Stimulated activated CD4-positive, alpha-beta T cell treated with anti-CD3 and anti-CD28 coated beads, Interleukin-15, amount 100 ng/mL, for 24 hours (primary cell): ENCODE results near the gene TOR1AIP1.
"Not testable (repeated sequence)": the region's sequence is repeated elsewhere in the genome, so short reads cannot be mapped to it uniquely, and the experiment has no call there.

Experiments used
- DNase-seq: peaks from one replicate; pipeline ENCODE4 v3.0.0-alpha.2; 2020

The TOR1AIP1 gene

DNA sequence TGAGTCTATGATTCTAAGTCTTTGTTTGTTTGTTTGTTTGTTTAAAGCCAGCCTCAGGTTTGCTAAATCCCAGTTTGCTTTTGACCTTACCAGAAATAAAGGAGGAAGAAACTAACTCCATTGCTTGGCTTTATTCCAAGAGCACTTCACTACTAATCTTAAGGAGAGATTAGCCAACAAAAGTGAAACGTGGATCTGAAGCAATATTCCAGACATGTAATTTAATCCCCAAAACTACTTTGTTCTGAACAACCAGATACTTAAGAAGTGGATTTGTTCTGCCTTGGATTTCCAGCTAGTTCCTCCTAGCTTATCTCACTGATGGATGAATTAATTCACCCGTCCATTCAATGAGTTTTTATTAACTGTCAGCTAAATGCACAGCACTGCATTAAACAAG is 56.7 kb downstream of the TOR1AIP1 start:
- DNase-seq, result no peak

GRCh38 chr1:179939941-179940340 is 57.9 kb downstream of the TOR1AIP1 start:
- no peak for DNase-seq

- DNase-seq, result no peak
Measured at GRCh38 chr1:179941454-179941853, 59.4 kb downstream of the TOR1AIP1 start.

DNA sequence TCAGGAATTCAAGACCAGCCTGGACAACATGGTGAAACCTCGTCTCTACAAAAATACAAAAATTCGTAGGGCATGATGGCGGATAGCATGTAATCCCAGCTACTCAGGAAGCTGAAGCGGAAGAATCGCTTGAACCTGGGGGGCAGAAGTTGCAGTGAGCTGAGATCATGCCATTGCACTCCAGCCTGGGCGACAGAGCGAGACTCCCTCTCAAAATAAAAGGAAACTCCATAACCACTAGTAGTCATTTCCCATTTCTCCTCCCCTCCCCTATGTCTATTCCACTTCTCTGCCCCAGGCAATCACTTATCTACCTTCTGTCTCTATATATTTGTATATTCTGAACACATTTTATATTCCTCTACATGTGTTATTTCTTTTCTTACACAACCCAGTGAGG is 68.6 kb downstream of the TOR1AIP1 start:
- DNase-seq, result no peak

GRCh38 chr1:179951383-179952144 is 69.5 kb downstream of the TOR1AIP1 start:
- no peak for DNase-seq

- DNase-seq, result no peak
Measured at GRCh38 chr1:179952186-179952585, 70.1 kb downstream of the TOR1AIP1 start.

GRCh38 chr1:179953974-179954492 is 71.9 kb downstream of the TOR1AIP1 start:
- peak; percentile 65 for DNase-seq

- DNase-seq, result peak; percentile 98
Measured at GRCh38 chr1:179954493-179955286, 72.6 kb downstream of the TOR1AIP1 start, which contains the start of gene CEP350. Gene CEP350, plus strand, starts transcription at chr1:179954810. Its CDS starts 31,372 bp downstream, at chr1:179986182.

DNA sequence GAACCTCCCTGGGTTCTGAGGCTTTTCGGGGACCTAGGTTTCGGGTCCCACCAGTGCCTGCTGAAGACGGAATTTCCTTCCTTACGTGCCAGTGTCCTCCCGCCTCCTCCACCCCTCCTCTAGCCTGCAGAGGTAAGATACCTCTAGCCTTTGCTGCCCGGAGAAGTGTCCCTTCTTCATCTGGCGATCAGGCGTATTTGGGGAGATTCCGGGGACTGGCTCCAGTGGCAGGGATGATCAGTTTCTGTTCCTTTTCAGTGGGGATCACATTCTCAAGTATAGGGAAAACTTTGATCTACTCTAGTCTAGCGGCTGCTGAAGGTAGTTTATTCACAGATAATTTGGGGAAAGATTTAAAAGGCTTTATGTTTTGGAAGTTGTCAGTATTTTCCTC is 73.2 kb downstream of the TOR1AIP1 start:
- DNase-seq, result no peak

GRCh38 chr1:179955731-179956130 is 73.6 kb downstream of the TOR1AIP1 start:
- DNase-seq, result no peak

GRCh38 chr1:179958359-179958758 is 76.3 kb downstream of the TOR1AIP1 start:
- DNase-seq, result no peak

DNA sequence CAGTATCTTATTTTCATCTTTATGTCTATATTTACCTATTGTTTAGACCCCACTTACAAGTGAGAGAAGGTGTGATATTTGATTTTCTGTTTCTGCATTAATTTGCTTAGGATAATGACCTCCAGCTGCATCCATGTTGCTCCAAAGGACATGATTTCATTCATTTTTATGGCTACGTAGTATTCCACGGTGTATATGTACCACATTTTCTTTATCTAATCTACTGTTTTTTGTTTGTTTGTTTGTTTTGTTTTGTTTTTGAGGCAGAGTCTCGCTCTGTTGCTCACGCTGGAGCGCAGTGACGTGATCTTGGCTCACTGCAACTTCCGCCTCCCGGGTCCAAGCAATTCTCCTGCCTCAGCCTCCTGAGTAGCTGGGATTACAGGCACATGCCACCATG is 80.1 kb downstream of the TOR1AIP1 start:
- not testable (repeated sequence) for DNase-seq

GRCh38 chr1:179966551-179966950 is 84.5 kb downstream of the TOR1AIP1 start:
- DNase-seq, result no peak

GRCh38 chr1:179968284-179968993 is 86.4 kb downstream of the TOR1AIP1 start:
- no peak for DNase-seq

DNA sequence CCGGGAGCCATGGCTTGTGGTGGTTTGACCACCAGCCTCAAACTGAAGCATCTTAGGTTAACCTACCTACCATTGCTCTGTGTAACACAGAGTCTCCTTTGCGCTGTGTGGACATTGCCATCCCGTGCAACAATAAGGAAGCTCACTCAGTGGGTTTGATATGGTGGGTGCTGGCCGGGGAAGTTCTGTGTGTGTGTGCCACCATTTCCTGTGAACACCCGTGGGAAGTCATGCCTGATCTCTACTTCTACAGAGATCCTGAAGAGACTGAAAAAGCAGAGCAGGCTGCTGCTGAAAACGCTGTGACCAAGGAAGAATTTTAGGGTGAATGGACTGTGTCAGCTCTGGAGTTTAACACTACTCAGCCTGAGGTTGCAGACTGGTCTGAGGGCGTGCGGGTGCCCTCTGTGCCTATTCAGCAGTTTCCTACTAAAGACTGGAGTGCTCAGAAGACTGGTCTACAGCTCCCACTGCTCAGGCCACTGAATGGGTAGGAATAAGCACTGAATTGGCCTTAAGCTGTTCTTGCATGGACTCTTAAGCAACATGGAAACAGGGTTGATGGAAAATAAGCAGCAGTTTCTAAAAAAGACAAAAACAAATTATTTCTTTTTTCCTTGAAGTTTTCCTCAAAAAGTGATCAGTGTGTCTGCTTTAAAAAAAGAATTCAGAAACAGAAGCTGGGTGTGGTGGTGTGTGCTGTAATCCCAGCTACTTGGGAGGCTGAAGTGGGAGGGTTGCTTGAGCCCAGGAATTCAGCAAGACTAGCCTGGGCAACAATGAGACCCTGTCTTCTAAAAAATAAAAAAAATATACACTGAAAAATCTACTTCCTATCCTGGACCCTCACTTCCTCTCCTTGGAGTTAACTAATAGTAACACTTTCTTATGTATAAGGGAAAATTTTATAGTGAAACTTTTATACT is 87.2 kb downstream of the TOR1AIP1 start:
- no peak for DNase-seq
